GM23338 (cell line): Measurements from ENCODE around the gene EDAR. TPM values are rescaled to one million over a fixed set of nuclear protein-coding genes. Genes with fewer than 3 reads are reported as not detected.

Experiments used
- ATAC-seq: fragments of 200-7000 bp; cut with Tn5 transposase; 3 replicates; pipeline ENCODE4 v1.9.1; 2020
- DNase-seq: peaks from one replicate; pipeline ENCODE4 v3.0.0-alpha.2; 2015; ENCODE audit warnings: low spot score
- H2AFZ ChIP-seq: fragments of 200-600 bp; sonication (generic); 2 replicates; pipeline ENCODE4 v1.8.0; 2016; ENCODE audit warnings: antibody characterized with exemption, mild to moderate bottlenecking, moderate library complexity
- H3F3A ChIP-seq: fragments of 200-600 bp; sonication (generic); replicated peaks from 2 replicates; pipeline ENCODE4 v1.8.0; 2017; ENCODE audit warnings: antibody characterized with exemption, mixed run types, low read depth
- H3K27ac ChIP-seq: fragments of 200-600 bp; sonication (generic); 2 replicates; pipeline ENCODE4 v1.6.1; 2016; ENCODE audit warnings: low read depth
- H3K27me3 ChIP-seq: fragments of 200-600 bp; sonication (generic); 2 replicates; pipeline ENCODE4 v1.8.0; 2016; ENCODE audit warnings: mild to moderate bottlenecking, mixed run types, moderate library complexity; ENCODE audit not compliant: insufficient read depth
- H3K36me3 ChIP-seq: fragments of 200-600 bp; sonication (generic); 2 replicates; pipeline ENCODE4 v1.8.0; 2016; ENCODE audit warnings: mild to moderate bottlenecking; ENCODE audit not compliant: insufficient read depth
- H3K4me1 ChIP-seq: fragments of 200-600 bp; sonication (generic); 2 replicates; pipeline ENCODE4 v1.8.0; 2016; ENCODE audit warnings: mild to moderate bottlenecking, moderate library complexity; ENCODE audit not compliant: insufficient read depth
- H3K4me2 ChIP-seq: fragments of 200-600 bp; sonication (generic); 2 replicates; pipeline ENCODE4 v1.7.1; 2017; ENCODE audit warnings: mixed run types
- H3K4me3 ChIP-seq: fragments of 200-600 bp; sonication (generic); 2 replicates; pipeline ENCODE4 v1.6.1; 2016; ENCODE audit warnings: mixed run types
- H3K79me2 ChIP-seq: fragments of 200-600 bp; sonication (generic); replicated peaks from 2 replicates; pipeline ENCODE4 v1.8.0; 2017; ENCODE audit warnings: mild to moderate bottlenecking; ENCODE audit not compliant: insufficient read depth
- H3K9me2 ChIP-seq: fragments of 200-600 bp; sonication (generic); 2 replicates; pipeline ENCODE4 v1.8.0; 2017; ENCODE audit not compliant: insufficient read depth
- H4K20me1 ChIP-seq: fragments of 200-600 bp; sonication (generic); replicated peaks from 2 replicates; pipeline ENCODE4 v1.8.0; 2017; ENCODE audit warnings: mild to moderate bottlenecking; ENCODE audit not compliant: insufficient read depth
- H3K27ac Mint-ChIP-seq: 2 replicates; pipeline ENCODE4 v1.8.0; 2020; ENCODE audit warnings: inconsistent platforms, mild to moderate bottlenecking, moderate library complexity, mixed read lengths
- H3K27me3 Mint-ChIP-seq: 3 replicates; pipeline ENCODE4 v1.8.0; 2022; ENCODE audit warnings: low read depth, mild to moderate bottlenecking, moderate library complexity, mixed read lengths, inconsistent platforms; ENCODE audit not compliant: insufficient read depth, poor library complexity
- H3K36me3 Mint-ChIP-seq: 3 replicates; pipeline ENCODE4 v1.8.0; 2021; ENCODE audit warnings: low read depth, mild to moderate bottlenecking, inconsistent platforms, moderate library complexity, mixed read lengths
- H3K4me1 Mint-ChIP-seq: 3 replicates; pipeline ENCODE4 v1.8.0; 2020; ENCODE audit warnings: mild to moderate bottlenecking, inconsistent platforms, mixed read lengths
- H3K4me3 Mint-ChIP-seq: 3 replicates; pipeline ENCODE4 v1.8.0; 2021; ENCODE audit warnings: moderate library complexity, mild to moderate bottlenecking, inconsistent platforms, mixed read lengths
- H3K9me3 Mint-ChIP-seq: 3 replicates; pipeline ENCODE4 v1.8.0; 2020; ENCODE audit warnings: moderate library complexity, mild to moderate bottlenecking, inconsistent platforms, mixed read lengths
- CREB1 ChIP-seq: fragments of 250-450 bp; sonication (Bioruptor Pico); IDR thresholded peaks from 2 replicates; pipeline ENCODE4 v1.5.0; 2020; ENCODE audit warnings: low read depth, mild to moderate bottlenecking, moderate library complexity
- CTCF ChIP-seq, 2 experiments: fragments of 200-600 bp in 1 of 2; sonication (generic) in 1 of 2; conservative IDR thresholded peaks; 2 replicates each; pipeline versions ENCODE4 v1.5.1 to v1.6.1; 2016 to 2017; ENCODE audit warnings: antibody characterized with exemption in 2 of 2, low read depth in 2 of 2, mild to moderate bottlenecking in 2 of 2, moderate library complexity in 1 of 2
- EZH2 ChIP-seq: fragments of 200-600 bp; sonication (generic); IDR thresholded peaks from one replicate; pipeline ENCODE4 v1.8.0; 2017; ENCODE audit warnings: antibody characterized with exemption, mild to moderate bottlenecking, low read depth; ENCODE audit not compliant: unreplicated experiment
- EZH2phosphoT487 ChIP-seq: fragments of 200-600 bp; sonication (generic); IDR thresholded peaks from one replicate; pipeline ENCODE4 v1.8.1; 2018; ENCODE audit warnings: antibody characterized with exemption; ENCODE audit not compliant: unreplicated experiment
- JUNB ChIP-seq: IDR thresholded peaks from one replicate; pipeline ENCODE4 v1.6.1; 2016; ENCODE audit warnings: antibody characterized with exemption; ENCODE audit not compliant: unreplicated experiment
- NANOG ChIP-seq: IDR thresholded peaks from 2 replicates; pipeline ENCODE4 v1.6.1; 2016; ENCODE audit warnings: antibody characterized with exemption, borderline replicate concordance
- REST ChIP-seq: IDR thresholded peaks from one replicate; pipeline ENCODE4 v1.6.1; 2018; ENCODE audit warnings: antibody characterized with exemption; ENCODE audit not compliant: unreplicated experiment
- ZNF114 ChIP-seq: fragments of 250-450 bp; sonication (Bioruptor Pico); IDR thresholded peaks from 2 replicates; pipeline ENCODE4 v1.5.0; 2020; ENCODE audit warnings: mild to moderate bottlenecking, moderate library complexity
- ZNF462 ChIP-seq: fragments of 250-450 bp; sonication (Bioruptor Pico); IDR thresholded peaks from 2 replicates; pipeline ENCODE4 v1.5.0; 2020; ENCODE audit warnings: mild to moderate bottlenecking, moderate library complexity
- polyA plus RNA-seq: library from polyadenylated mRNA; unstranded; fragments of >200 nt; fragmentation: Nextera tagmentation; extraction: Ambion mirVana; gene quantifications from 2 replicates; pipeline ENCODE4 v1.2.1, GENCODE V29; 2016
- total RNA-seq: library from RNA; depleted of rRNA; stranded (reverse); fragments of >200 nt; shearing (Covaris generic); gene quantifications from 2 replicates; pipeline ENCODE4 v1.2.3, GENCODE V29; 2014

The EDAR gene
- total and polyA plus RNA-seq, 2 experiments from 2014 or later = not detected

- no peak for TF ChIP-seq ZNF462
- TF ChIP-seq CREB1 (CRISPR knock-in tag) = no peak
- no peak for TF ChIP-seq EZH2phosphoT487
- no peak for TF ChIP-seq EZH2
Observed at GRCh38 chr2:109014476-109014875, 25.5 kb upstream of the EDAR start (continued).

GRCh38 chr2:109013051-109013450 is 24.0 kb upstream of the EDAR start:
- no peak overlapping the region for H3K4me2 ChIP-seq
- no peaks in the 10 kb centered on the region for H3K4me1 ChIP-seq
- Mint-ChIP-seq H3K4me1 (peaks cover 2% of the 10 kb centered on the region; the same call in 2 of the 3 replicates), H3K4me3 (no peak overlapping the region), H3K27ac (no peak overlapping the region), H3K27me3 (peaks cover 10% of the 10 kb centered on the region), H3K9me3 (no peaks in the 10 kb centered on the region), H3K36me3 (no peaks in the 10 kb centered on the region)
- H3K9me2 ChIP-seq = peaks cover 6% of the 10 kb centered on the region; the same call in 1 of the 2 replicates
- no peak overlapping the region for H2AFZ ChIP-seq
- ATAC-seq = no peak
- no peak for DNase-seq
- H3K27ac ChIP-seq = no peak overlapping the region
- H3F3A ChIP-seq = no peaks in the 10 kb centered on the region
- no peaks in the 10 kb centered on the region for H4K20me1 ChIP-seq
- TF ChIP-seq REST (no peak), CTCF (conservative IDR thresholded peaks at IDR 0.05; ENCODE audit: low read depth in 2 of 2) (no peak), EZH2 (no peak), ZNF114 (CRISPR knock-in tag) (no peak), EZH2phosphoT487 (no peak), CREB1 (CRISPR knock-in tag) (no peak), NANOG (no peak), JUNB (no peak)
- H3K27me3 ChIP-seq = no peaks in the 10 kb centered on the region
- H3K79me2 ChIP-seq = no peaks in the 10 kb centered on the region
- H3K4me3 ChIP-seq = no peak overlapping the region
- no peaks in the 10 kb centered on the region for H3K36me3 ChIP-seq
